Lower leg skin (tissue), 3 donors: ENCODE data around the gene DYNLT1.

Source experiments
- POLR2A ChIP-seq, 2 donors: fragments of 450-650 bp; IDR thresholded peaks; one replicate each; pipeline ENCODE4 v1.6.1; 2016 to 2017; ENCODE audit warnings: antibody characterized with exemption in 2 of 2, mild to moderate bottlenecking in 1 of 2, moderate library complexity in 1 of 2
- TF ChIP-seq, protein P1 (sequence below), 3 donors: fragments of 450-650 bp; IDR thresholded peaks; one replicate each; pipeline ENCODE4 v1.5.1; 2016; ENCODE audit warnings: antibody characterized with exemption in 3 of 3, mild to moderate bottlenecking in 3 of 3, moderate library complexity in 2 of 3

DNA sequence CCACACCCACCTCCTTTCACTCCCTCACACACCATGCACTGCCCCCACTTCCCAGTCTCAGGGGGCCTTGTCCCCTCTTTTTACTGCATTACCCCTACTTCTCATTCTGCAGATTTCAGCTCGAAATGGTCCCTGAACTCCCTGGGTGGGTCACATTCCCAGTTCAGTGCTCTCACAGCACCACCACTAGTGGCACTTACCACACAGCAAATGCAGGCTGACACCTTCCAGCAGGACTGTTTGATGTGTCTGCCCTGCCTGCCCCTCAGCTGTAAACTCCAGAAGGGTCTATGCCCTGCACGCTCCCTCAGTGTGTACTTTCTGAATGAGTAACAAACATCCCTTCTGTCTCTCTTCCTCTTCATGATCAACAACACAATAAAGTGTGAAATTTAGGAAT, 4.0 kb downstream of the DYNLT1 start:
- TF ChIP-seq, protein P1, sequence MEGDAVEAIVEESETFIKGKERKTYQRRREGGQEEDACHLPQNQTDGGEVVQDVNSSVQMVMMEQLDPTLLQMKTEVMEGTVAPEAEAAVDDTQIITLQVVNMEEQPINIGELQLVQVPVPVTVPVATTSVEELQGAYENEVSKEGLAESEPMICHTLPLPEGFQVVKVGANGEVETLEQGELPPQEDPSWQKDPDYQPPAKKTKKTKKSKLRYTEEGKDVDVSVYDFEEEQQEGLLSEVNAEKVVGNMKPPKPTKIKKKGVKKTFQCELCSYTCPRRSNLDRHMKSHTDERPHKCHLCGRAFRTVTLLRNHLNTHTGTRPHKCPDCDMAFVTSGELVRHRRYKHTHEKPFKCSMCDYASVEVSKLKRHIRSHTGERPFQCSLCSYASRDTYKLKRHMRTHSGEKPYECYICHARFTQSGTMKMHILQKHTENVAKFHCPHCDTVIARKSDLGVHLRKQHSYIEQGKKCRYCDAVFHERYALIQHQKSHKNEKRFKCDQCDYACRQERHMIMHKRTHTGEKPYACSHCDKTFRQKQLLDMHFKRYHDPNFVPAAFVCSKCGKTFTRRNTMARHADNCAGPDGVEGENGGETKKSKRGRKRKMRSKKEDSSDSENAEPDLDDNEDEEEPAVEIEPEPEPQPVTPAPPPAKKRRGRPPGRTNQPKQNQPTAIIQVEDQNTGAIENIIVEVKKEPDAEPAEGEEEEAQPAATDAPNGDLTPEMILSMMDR (IDR thresholded peaks at IDR 0.05): no peak
- TF ChIP-seq POLR2A (IDR thresholded peaks at IDR 0.05): no peak
